Eye (tissue), 1 donor: Measurements from ENCODE around the gene CARD19.
"Not testable (repeated sequence)": the region's sequence is repeated elsewhere in the genome, so short reads cannot be mapped to it uniquely, and the experiment has no call there.

Experiments
- DNase-seq: peaks from one replicate; pipeline ENCODE4 v3.0.0-alpha.2; 2015

CARD19 gene

DNA sequence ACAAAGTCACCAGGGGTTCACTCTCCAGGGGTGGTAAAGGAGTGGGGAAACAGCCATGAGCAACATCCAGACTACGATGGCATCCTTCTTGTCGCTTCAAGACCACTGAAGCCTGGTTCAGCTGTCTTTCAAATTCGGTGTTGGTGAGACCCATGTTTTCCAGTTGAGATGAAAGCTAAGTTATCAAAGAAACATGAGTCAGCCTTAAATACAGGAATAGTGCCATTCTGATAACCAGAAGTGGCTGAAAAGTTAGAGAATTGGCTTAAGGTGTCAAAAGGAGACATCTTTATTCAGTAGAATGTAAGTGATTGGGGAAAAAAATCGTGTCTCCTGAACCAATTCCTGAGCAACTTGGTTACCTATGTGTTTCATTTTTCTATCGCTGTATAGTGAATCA is 7.0 kb upstream of the CARD19 start:
- no peak for DNase-seq

DNA sequence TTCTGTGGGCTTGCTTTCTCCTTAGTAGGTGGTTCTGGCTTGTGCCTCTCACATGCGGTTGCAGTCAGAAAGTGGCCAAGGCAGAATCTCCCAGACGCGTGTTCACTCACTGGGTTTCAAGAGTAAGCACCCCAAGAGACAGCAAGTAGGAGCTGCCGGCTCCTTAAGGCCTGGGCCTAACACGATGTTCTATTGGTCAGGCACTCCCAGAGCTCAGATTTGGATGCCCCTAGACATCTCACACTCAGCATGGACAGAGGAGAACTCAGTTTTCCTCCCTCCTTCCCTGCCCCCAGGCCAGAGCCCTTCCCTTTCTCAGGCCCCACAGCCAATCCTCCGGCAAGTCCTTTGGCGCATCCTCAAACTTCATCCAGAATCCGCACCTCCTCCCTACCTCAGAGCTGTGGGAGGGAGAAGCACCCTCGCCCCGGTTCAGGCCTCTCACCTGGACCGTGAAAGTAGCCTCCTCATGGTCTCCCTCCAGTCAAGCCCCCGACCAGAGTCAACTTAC is 6.5 kb upstream of the CARD19 start:
- no peak for DNase-seq

DNA sequence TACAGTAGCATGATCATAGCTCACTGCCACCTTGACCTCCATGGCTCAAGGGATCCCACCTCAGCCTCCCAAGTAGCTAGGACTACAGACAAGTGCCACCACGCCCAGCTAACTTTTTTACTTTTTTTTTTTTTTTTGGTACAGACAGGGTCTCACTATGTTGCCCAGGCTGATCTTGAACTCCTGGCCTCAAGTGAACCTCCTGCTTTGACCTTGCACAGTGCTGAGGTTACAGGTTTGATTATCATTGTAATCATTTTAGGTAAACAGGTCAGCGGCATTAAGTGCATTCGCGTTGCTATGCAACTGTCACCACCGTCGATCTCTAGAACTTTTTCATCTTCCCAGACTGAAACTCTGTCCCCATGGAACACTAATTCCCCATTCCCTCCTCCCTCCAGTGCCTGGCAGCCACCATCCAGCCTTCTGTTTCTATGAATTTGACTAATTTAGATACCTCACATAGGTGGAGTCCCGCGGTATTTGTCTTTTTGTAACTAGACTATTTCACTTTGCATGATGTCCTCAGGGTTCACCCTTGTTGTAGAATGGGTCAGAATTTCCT is 5.8 kb upstream of the CARD19 start:
- no peak for DNase-seq

DNA sequence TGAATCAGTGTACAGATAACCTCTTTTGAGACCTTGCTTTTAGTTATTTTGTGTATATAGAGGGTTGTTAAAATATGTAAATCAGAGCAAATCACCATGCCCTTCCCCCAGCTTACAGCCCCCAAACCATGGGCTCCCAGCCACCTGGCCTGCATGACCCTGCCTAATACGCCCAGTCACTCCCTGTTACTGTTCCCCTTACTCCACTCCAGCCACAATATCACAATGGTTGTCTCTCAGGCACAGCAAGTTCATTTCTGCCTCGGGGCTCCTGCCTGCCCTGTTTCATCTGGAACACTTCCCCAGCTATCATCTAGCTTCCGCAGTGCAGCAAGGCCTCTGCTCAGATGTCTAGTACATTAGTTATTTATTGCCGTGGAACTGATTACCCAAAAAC is 5.0 kb upstream of the CARD19 start:
- no peak for DNase-seq

GRCh38 chr9:93091453-93092081 is 4.5 kb upstream of the CARD19 start:
- no peak for DNase-seq

DNA sequence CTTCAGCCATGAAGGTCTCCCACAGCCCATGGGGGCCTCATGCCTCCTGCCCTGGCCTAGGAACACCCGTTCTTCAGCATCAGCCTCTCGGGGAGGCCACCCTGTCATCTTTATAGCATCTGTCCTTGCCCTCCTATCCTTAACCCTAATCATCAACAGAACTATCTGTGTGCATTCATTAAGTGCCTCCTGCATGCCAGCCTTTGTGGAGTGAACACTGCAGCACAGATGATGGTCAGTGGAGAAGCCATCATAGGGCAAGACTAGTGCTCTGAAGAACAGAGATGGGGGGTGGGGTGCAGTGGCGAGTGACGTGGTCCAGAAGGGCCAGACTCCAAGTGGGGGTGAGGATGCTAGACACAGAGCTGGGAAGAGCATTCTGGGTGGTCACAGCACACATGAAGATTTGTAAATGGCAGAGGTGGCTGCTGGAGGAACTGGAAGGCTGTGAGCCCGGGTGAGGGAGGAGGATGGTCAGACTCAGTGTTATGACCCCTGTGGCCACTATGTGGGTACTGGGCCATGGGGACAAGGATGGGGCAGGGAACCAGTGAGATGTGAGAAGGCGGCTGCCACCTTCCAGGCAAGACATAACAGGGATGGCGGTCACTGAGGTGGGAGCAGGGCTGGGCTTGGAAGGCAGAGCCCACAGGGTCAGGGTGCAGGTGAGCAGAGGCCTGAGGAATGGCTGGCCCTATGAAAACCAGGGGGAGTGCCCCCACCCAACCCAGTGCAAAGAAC is 3.6 kb upstream of the CARD19 start:
- DNase-seq: no peak

- peak; percentile 51 for DNase-seq
Measured at GRCh38 chr9:93093127-93093876, 2.7 kb upstream of the CARD19 start.

- DNase-seq: no peak
Measured at GRCh38 chr9:93093877-93094657, 1.9 kb upstream of the CARD19 start.

- peak; percentile 55 for DNase-seq
Measured at GRCh38 chr9:93094658-93095204, 1.3 kb upstream of the CARD19 start.

GRCh38 chr9:93095205-93096130 is 549 bp upstream of the CARD19 start:
- DNase-seq: peak; percentile 100

DNA sequence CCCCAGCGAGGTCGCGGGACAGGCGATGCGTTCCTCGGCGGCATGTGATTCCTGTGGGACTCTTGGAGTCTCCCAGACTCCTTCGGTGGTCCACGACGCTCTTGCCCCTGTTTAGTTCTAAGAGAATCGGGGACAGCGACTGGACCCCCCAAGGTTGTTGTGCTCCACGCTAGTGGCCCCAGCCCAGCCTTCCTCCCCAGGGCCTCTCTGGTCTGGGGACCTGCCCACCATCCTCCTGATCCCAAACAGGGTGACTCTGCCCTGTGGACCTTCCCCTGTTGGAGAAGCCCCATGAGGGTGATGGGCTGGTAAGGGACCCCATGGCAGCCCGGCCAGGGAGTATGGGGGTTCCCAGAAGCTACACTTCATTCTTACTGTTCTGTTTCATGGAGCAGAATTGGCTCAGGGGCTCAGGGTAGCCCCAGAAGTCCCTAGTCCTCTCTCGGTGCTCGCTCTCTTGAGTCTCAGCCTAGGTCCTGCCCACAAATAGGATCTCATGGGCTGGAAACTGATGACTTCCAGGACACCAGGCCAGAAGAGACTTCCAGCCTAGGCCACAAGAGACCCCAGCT is 880 bp downstream of the CARD19 start:
- no peak for DNase-seq

- DNase-seq: no peak
Measured at GRCh38 chr9:93097511-93098201, 1.6 kb downstream of the CARD19 start.

DNA sequence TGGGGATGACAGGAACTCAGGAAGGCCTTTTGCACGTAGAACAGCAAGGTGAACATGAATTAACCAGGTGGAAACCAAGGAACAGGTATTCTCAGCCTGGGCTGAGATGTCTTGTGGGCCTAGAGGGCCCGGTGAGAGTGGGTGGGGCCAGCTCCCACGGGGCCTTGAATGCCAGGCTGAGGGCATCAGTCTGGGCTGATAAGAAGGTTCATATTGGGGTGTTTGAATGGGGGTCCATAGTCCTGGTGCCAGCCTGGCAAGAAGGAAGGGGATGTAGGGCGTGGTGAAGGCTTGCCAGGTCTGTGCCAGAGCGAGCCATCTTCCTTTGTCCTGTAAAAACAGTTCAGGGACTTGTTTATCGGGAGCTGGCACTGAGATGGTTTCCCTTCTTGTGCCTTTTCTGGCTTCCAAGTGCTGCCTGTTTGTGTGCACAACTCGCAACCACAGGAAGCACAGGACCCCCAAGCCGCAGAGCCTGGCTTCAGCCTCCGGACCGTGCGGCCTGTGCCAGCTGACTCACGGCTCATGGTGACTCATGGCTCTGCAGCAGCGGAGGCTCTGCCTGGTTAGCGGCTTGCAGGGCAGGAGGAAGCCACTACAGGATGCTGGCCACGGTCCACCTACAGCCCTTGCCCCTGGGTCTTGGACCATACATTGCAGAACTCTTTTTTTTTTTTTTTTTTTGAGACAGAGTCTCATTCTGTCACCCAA is 2.4 kb downstream of the CARD19 start:
- no peak for DNase-seq

DNA sequence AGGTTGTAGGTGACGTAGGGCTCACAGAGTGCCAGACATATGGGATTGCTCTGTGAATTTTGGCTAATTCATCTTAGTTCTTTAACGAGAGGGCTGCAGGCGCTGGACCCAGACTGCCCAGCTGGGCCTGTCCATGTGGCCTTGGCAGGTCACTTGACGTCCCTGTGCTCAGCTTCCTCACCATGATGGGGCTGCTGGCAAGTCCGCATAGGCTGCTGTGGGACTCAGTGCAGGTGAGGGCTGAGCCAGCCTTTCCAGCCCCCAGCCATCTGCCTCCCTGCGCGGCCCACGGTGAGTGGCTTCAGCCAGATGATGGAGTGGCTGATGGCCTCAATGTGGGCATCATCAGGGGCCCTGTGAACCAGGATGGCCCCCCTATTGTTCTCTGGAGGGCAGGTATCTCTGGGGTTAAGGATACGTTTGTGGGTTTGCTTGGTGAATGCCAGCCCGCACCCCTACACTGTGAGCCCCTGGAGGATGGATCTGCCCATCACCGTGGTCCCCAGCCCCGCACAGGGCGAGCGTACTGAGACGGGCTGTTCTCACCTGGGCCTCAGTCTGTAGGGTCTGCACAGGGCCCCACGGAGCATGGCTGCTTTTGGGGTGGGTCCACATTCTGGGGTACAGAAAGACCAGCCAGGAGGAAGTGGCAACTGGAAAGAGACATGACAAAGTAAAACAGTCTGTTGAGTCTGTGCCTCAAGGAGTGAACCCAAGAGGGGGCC is 3.7 kb downstream of the CARD19 start:
- DNase-seq: no peak

GRCh38 chr9:93100276-93100636 is 4.2 kb downstream of the CARD19 start:
- DNase-seq: no peak

GRCh38 chr9:93101086-93101485 is 5.1 kb downstream of the CARD19 start:
- not testable (repeated sequence) for DNase-seq

DNA sequence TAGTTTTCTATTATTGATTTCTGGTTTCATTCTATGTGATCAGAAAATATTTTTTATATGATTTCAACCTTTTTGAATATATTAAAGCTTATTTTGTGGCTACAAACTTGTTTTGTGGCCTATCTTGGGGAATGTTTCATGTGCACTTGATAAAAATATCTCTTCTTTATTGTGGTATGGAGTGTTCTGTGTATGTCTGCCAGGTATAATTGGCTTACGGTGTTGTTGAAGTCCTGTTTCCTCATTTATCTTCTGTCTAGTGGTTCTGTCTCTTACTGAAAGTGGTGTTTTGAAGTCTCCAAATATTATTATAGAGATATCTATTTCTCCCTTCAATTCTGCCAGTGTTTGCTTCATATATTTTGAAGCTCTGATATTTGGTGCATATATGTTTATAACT is 9.6 kb downstream of the CARD19 start:
- no peak for DNase-seq

DNA sequence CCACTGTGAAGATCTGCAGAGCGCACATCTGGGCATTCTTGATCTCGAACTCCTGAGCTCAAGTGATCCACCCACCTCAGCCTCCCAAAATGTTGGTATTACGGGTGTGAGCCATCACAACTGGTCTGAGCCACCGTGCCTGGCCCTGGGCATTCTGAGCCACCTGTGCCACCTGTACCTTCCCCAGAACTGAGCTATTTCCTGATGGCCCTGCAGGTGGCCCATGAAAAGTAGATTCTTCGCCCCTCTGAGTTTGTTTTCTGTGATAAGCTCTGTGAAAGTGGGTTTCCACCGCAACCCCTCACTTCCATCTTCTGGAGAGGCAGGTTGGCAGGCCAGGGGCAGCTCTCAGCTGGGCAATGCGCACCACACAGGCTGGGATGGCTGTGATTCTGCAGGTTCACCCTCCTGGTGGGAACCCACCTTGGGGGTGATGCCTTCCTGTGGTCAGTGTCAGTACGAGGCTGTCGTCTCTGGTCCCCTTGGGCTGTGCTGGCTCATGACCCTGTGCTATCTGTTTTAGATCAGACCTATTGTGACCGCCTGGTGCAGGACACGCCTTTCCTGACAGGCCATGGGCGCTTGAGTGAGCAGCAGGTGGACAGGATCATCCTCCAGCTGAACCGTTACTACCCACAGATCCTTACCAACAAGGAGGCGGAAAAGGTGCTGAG is 11.3 kb downstream of the CARD19 start:
- no peak for DNase-seq
